ENCODE data around the gene TRIM46.
"Not testable (repeated sequence)": the region's sequence is repeated elsewhere in the genome, so short reads cannot be mapped to it uniquely, and the experiment has no call there.

Gene TRIM46

GRCh38 chr1:155192346-155193274 lies 19.0 kb downstream of the TRIM46 start:
- DNase-seq (ENCODE audit: extremely low spot score), result no peak
- TF ChIP-seq, protein P1, sequence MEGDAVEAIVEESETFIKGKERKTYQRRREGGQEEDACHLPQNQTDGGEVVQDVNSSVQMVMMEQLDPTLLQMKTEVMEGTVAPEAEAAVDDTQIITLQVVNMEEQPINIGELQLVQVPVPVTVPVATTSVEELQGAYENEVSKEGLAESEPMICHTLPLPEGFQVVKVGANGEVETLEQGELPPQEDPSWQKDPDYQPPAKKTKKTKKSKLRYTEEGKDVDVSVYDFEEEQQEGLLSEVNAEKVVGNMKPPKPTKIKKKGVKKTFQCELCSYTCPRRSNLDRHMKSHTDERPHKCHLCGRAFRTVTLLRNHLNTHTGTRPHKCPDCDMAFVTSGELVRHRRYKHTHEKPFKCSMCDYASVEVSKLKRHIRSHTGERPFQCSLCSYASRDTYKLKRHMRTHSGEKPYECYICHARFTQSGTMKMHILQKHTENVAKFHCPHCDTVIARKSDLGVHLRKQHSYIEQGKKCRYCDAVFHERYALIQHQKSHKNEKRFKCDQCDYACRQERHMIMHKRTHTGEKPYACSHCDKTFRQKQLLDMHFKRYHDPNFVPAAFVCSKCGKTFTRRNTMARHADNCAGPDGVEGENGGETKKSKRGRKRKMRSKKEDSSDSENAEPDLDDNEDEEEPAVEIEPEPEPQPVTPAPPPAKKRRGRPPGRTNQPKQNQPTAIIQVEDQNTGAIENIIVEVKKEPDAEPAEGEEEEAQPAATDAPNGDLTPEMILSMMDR (IDR thresholded peaks at IDR 0.05; ENCODE audit: control extremely low read depth, extremely low read depth, low read depth, missing control alignments), result no peak
- ChIA-PET CTCF (interaction anchor here (0.8 to 3.8 kb wide), 19 partner anchors 8 to 130 kb away, joined by 3 to 167 read pairs (median 6); partner anchors contain the start of genes KRTCAP2, MTX1, THBS3 and TRIM46), POLR2A (interaction anchor here (0.6 to 1.1 kb wide), 2 partner anchors 14 to 116 kb away, joined by 3 read pairs; partner anchors contain the start of gene FDPS)

DNA sequence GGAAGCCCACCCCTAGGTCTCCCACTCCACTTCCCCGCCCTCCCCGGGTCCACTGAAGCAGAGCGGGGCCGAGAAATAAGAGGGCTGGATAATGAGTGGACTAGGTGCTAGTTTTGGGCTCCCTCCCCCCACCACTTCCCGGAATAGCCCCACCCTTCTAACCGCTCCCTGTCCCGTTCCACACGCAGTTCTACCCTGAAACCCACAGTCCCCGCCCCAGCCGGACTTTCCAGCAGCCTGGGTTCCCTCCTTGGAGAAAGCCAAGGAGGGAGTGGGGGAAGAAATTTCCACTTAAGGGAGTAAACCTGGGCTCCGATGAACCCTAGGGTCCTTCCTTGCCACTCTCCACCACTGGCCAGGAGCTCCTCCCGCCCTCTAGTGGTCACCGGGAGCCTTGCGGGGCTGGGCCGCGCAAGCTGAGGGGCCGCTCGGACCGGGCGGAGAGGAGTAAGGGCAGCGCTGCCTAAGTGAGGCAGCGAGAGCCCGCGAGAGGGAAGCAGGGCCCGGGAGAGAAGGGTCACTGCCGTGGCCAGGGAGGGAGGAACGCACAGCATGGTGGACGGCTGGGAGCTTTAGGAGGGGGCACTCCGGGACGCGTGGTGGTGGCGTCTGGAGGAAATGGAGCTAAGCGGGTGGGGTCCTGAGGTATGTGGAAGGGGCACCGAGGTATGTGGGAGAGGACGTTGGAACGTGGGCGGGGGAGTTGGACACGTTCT lies 19.8 kb downstream of the TRIM46 start:
- ChIA-PET CTCF (interaction anchor here (0.7 to 3.8 kb wide), 24 partner anchors 9 to 488 kb away, joined by 3 to 167 read pairs (median 4); partner anchors contain the start of genes KRTCAP2, MTX1, THBS3 and TRIM46), POLR2A (interaction anchor here (0.6 to 1.4 kb wide), 4 partner anchors 14 to 115 kb away, joined by 3 to 5 read pairs (median 3); partner anchors contain the start of gene FDPS)
- TF ChIP-seq, protein P1 (IDR thresholded peaks at IDR 0.05; ENCODE audit: control extremely low read depth, extremely low read depth, low read depth, missing control alignments), result peak; percentile 99
- DNase-seq (ENCODE audit: extremely low spot score), result peak; percentile 89

DNA sequence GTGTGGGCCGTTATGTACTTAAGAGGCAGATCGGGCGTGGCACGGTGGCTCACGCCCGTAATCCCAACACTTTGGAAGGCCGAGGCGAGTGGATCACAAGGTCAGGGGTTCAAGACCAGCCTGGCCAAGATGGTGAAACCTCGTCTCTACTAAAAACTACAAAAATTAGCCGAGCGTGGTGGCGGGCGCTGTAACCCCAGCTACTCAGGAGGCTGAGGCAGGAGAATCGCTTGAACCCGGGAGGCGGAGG lies 20.3 kb downstream of the TRIM46 start:
- POLR2A ChIA-PET, result interaction anchor here (0.8 to 1.4 kb wide), 3 partner anchors 13 to 51 kb away, joined by 3 to 5 read pairs (median 3); no protein-coding TSS in a partner anchor
- not testable (repeated sequence) for DNase-seq (ENCODE audit: extremely low spot score)
- CTCF ChIA-PET, result interaction anchor here (0.7 to 3.8 kb wide), 23 partner anchors 9 to 487 kb away, joined by 3 to 167 read pairs (median 4); partner anchors contain the start of genes KRTCAP2, MTX1, THBS3 and TRIM46

DNA sequence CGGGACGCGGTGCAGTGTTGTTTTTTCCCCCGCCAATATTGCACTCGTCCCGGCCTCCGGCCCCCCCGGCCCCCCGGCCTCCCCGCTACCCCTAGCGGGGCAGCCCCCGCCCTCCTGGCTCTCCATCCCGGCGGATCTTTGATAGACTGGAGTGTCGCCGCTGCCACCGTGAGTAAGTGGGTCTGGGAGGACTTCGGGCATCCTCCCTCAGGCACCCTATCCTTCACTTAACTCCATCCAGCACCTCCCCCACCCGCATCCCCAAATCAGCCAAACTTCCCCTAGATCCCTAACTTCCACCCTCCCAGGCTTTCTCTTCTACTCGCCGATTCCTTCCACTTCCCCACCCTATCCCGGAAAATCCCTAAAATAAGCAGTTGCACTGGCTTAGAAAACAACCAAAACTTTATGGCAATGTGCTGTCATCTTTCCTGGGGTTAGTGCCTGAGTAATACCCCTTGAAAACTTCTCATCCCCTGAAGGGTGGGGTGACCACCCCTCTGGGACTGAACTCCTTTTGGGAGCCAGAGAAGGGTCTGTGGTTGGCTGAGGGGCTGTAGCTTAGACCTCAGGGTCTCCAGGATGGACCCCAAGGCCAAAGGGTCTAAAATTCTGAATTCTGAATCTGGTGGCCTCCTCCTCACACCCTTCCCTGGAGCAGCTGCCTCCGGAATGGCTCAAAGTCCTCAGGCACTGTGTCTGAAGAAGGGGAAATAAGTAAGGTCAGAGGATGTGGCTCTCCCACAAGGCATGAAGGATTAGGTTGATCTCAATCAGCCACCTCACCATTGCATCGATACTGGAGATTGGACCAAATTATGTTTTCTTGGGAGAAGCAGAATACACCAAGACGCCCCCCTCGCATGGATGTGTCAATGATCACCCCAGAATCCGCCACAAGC lies 21.8 kb downstream of the TRIM46 start:
- ChIA-PET CTCF (interaction anchor here (0.7 to 3.8 kb wide), 10 partner anchors 10 to 110 kb away, joined by 3 to 167 read pairs (median 23); partner anchors contain the start of genes KRTCAP2, MTX1, THBS3 and TRIM46), POLR2A (interaction anchor here (0.9 kb wide), 1 partner anchor 17 kb away, joined by 3 read pairs; no protein-coding TSS in a partner anchor)
- TF ChIP-seq, protein P1 (IDR thresholded peaks at IDR 0.05; ENCODE audit: control extremely low read depth, extremely low read depth, low read depth, missing control alignments), result no peak
- no peak for DNase-seq (ENCODE audit: extremely low spot score)

DNA sequence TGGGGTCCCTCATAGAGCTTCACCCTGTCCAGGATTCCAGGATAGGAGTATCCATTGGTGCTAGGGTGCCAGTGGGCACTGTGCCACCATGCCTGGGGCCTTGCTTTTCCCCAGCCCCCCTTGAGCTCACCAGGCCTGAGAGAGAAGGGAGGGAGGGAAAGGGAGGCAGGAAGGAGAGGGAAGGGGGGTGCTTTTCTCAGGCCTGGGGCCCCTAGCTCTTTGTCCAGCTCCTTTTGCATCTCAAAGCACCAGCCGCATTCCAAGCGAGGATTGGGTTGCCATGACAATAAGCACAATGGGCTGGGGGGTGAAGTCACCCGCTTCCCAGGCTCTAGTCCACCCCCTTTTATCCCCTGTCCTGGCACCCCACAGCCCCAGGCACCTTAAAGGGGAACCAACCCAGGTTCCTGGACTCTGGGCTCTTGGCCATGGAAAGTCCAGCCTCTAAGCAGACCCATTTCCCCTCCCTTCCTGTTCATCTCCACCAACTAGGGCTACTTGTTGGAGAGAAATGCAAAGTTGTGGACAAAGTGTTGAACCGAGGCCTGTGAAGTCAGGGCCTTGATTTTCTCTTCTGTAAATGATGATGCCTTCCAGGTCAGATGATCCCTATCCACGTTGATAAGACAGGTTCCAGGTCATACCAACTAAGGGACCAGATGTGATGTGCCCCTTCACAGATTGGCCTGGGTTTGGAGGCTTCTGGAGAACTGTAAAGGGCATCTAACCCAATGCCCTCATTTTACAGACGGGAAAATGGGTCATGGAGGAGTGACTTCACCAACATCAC lies 22.6 kb downstream of the TRIM46 start:
- ChIA-PET POLR2A (no interaction called here), CTCF (interaction anchor here (0.7 to 3.3 kb wide), 5 partner anchors 11 to 111 kb away, joined by 3 to 28 read pairs (median 4); partner anchors contain the start of genes KRTCAP2, MTX1 and THBS3)
- TF ChIP-seq, protein P1 (IDR thresholded peaks at IDR 0.05; ENCODE audit: control extremely low read depth, extremely low read depth, low read depth, missing control alignments), result no peak

More for the DNA sequence above, 22.6 kb downstream of the TRIM46 start:
- DNase-seq (ENCODE audit: extremely low spot score), result no peak

Data from GM10248 (cell line).